Iris pigment epithelial cell (primary cell): ENCODE results near the gene MUC5B.

Experiments used
- DNase-seq: peaks from one replicate; pipeline ENCODE4 v3.0.0-alpha.2; 2011; ENCODE audit warnings: low read depth

Gene MUC5B

GRCh38 chr11:1267441-1268100 is 44.7 kb downstream of the MUC5B start:
- DNase-seq, result no peak

- DNase-seq, result no peak
Observed at GRCh38 chr11:1269957-1270356, 47.1 kb downstream of the MUC5B start.

GRCh38 chr11:1270476-1270875 is 47.6 kb downstream of the MUC5B start:
- no peak for DNase-seq

GRCh38 chr11:1271002-1271401 is 48.1 kb downstream of the MUC5B start:
- DNase-seq, result peak; percentile 13

GRCh38 chr11:1271406-1271805 is 48.5 kb downstream of the MUC5B start:
- DNase-seq, result no peak

- no peak for DNase-seq
Observed at GRCh38 chr11:1271927-1272326, 49.1 kb downstream of the MUC5B start.

- DNase-seq, result no peak
Observed at GRCh38 chr11:1272531-1272930, 49.7 kb downstream of the MUC5B start.

- no peak for DNase-seq
Observed at GRCh38 chr11:1274501-1274900, 51.6 kb downstream of the MUC5B start.

GRCh38 chr11:1275021-1275420 is 52.2 kb downstream of the MUC5B start:
- no peak for DNase-seq

- no peak for DNase-seq
Observed at GRCh38 chr11:1276041-1276790, 53.4 kb downstream of the MUC5B start.

GRCh38 chr11:1276866-1277615 is 54.2 kb downstream of the MUC5B start:
- no peak for DNase-seq

- no peak for DNase-seq
Observed at GRCh38 chr11:1277936-1278512, 55.2 kb downstream of the MUC5B start.

- DNase-seq, result no peak
Observed at GRCh38 chr11:1278766-1279673, 56.2 kb downstream of the MUC5B start.

- no peak for DNase-seq
Observed at GRCh38 chr11:1279674-1280055, 56.8 kb downstream of the MUC5B start.

- no peak for DNase-seq
Observed at GRCh38 chr11:1280116-1281035, 57.5 kb downstream of the MUC5B start.

- DNase-seq, result peak; percentile 41
Observed at GRCh38 chr11:1281326-1281973, 58.6 kb downstream of the MUC5B start.

GRCh38 chr11:1281974-1282365 is 59.1 kb downstream of the MUC5B start:
- DNase-seq, result no peak

- DNase-seq, result no peak
Observed at GRCh38 chr11:1283091-1283511, 60.2 kb downstream of the MUC5B start.

- DNase-seq, result no peak
Observed at GRCh38 chr11:1283906-1284305, 61.0 kb downstream of the MUC5B start.

- no peak for DNase-seq
Observed at GRCh38 chr11:1285316-1285744, 62.5 kb downstream of the MUC5B start.
